ENCODE results near the gene RMDN3.

RMDN3 gene

GRCh38 chr15:40747685-40748631 is 7.1 kb downstream of the RMDN3 start:
- ATAC-seq (no peak), DNase-seq (no peak)

GRCh38 chr15:40746916-40747418 is 8.1 kb downstream of the RMDN3 start:
- no peak for DNase-seq
- ATAC-seq, result no peak

GRCh38 chr15:40744815-40745152 is 10.3 kb downstream of the RMDN3 start:
- ATAC-seq (no peak), DNase-seq (no peak)

- peak; percentile 69 for DNase-seq
These were observed 10.9 kb downstream of the RMDN3 start for GRCh38 chr15:40743921-40744814.

GRCh38 chr15:40743485-40743901 is 11.6 kb downstream of the RMDN3 start:
- ATAC-seq, result peak; percentile 2
- no peak for DNase-seq

More at GRCh38 chr15:40743921-40744814, 10.9 kb downstream of the RMDN3 start:
- ATAC-seq, result peak; percentile 93

- no peak for ATAC-seq
- DNase-seq, result no peak
These were observed 15.2 kb downstream of the RMDN3 start for GRCh38 chr15:40739854-40740253.

GRCh38 chr15:40739047-40739446 is 16.0 kb downstream of the RMDN3 start:
- ATAC-seq, result no peak
- DNase-seq, result no peak

- no peak for DNase-seq
- no peak for ATAC-seq
These were observed 18.0 kb downstream of the RMDN3 start for GRCh38 chr15:40737048-40737447.

- ATAC-seq (no peak), DNase-seq (no peak)
These were observed 18.5 kb downstream of the RMDN3 start for GRCh38 chr15:40736575-40736974.

- DNase-seq (no peak), ATAC-seq (no peak)
These were observed 24.0 kb downstream of the RMDN3 start for GRCh38 chr15:40731034-40731433.

- DNase-seq (no peak), ATAC-seq (no peak)
These were observed 31.1 kb downstream of the RMDN3 start for GRCh38 chr15:40723919-40724318.

- no peak for DNase-seq
These were observed 32.1 kb downstream of the RMDN3 start for GRCh38 chr15:40722934-40723333.

GRCh38 chr15:40722354-40722753 is 32.7 kb downstream of the RMDN3 start:
- DNase-seq (no peak), ATAC-seq (peak; percentile 61)

More at GRCh38 chr15:40722934-40723333, 32.1 kb downstream of the RMDN3 start:
- ATAC-seq, result peak; percentile 57

- DNase-seq, result no peak
- no peak for ATAC-seq
These were observed 33.4 kb downstream of the RMDN3 start for GRCh38 chr15:40721701-40722100.

GRCh38 chr15:40716165-40716564 is 38.9 kb downstream of the RMDN3 start:
- no peak for DNase-seq
- no peak for ATAC-seq

- ATAC-seq, result no peak
These were observed 40.9 kb downstream of the RMDN3 start for GRCh38 chr15:40714144-40714543.

GRCh38 chr15:40706121-40706520 is 48.9 kb downstream of the RMDN3 start:
- DNase-seq, result no peak

More at GRCh38 chr15:40714144-40714543, 40.9 kb downstream of the RMDN3 start:
- no peak for DNase-seq

GRCh38 chr15:40702077-40702476 is 53.0 kb downstream of the RMDN3 start:
- ATAC-seq (no peak), DNase-seq (no peak)

More at GRCh38 chr15:40706121-40706520, 48.9 kb downstream of the RMDN3 start:
- no peak for ATAC-seq

- DNase-seq, result no peak
- ATAC-seq, result no peak
These were observed 57.1 kb downstream of the RMDN3 start for GRCh38 chr15:40697916-40698315.

GRCh38 chr15:40696228-40696627 is 58.8 kb downstream of the RMDN3 start:
- no peak for ATAC-seq
- no peak for DNase-seq

- ATAC-seq (peak; percentile 20), DNase-seq (peak; percentile 49)
These were observed 59.6 kb downstream of the RMDN3 start for GRCh38 chr15:40695469-40695890.

- ATAC-seq (peak; percentile 96), DNase-seq (peak; percentile 95)
These were observed 60.2 kb downstream of the RMDN3 start, which contains the start of gene RAD51 for GRCh38 chr15:40694688-40695468. Gene RAD51, plus strand, starts transcription at chr15:40695174. Its CDS starts 3,585 bp downstream, at chr15:40698759.
